Inflammatory macrophage (primary cell): ENCODE data around the gene ZNF101.

Experiments used
- DNase-seq, 2 donors: peaks; one replicate each; pipeline ENCODE4 v3.0.0-alpha.2; 2020 to 2022
- total RNA-seq, 18 experiments: gene quantifications; one replicate each; lab custom pipeline; 2026; ENCODE audit warnings: mixed read lengths in 6 of 18, inconsistent platforms in 2 of 18; lab: John Stamatoyannopoulos, UW

The ZNF101 gene
- 10.7 to 38.5 (median 24.3) reads per million in 18 experiments for total RNA-seq

- DNase-seq = peak; percentile 95 to 97
These were observed at the start of gene ZNF101 for GRCh38 chr19:19668230-19669012. Gene ZNF101, plus strand, starts transcription at chr19:19668839. Its CDS starts 125 bp downstream, at chr19:19668964.

GRCh38 chr19:19619181-19619848, 49.3 kb upstream of the ZNF101 start:
- peak; percentile 30 to 48 for DNase-seq

- DNase-seq = no peak
These were observed 48.8 kb upstream of the ZNF101 start for GRCh38 chr19:19619849-19620210.

GRCh38 chr19:19623383-19623782, 45.3 kb upstream of the ZNF101 start:
- DNase-seq = no peak

- no peak for DNase-seq
These were observed 44.5 kb upstream of the ZNF101 start for GRCh38 chr19:19624032-19624570.

GRCh38 chr19:19626516-19627472, 41.8 kb upstream of the ZNF101 start:
- DNase-seq = no peak

- peak; percentile 8 to 48 for DNase-seq
These were observed 40.8 kb upstream of the ZNF101 start, which contains the start of gene LPAR2 for GRCh38 chr19:19627621-19628500. Gene LPAR2, minus strand, starts transcription at chr19:19628220. Its CDS starts 945 bp downstream, at chr19:19627275.

GRCh38 chr19:19628501-19629134, 40.0 kb upstream of the ZNF101 start:
- DNase-seq = peak; percentile 58 to 83

- no peak for DNase-seq
These were observed 38.6 kb upstream of the ZNF101 start for GRCh38 chr19:19630062-19630414.

- no peak for DNase-seq
These were observed 38.2 kb upstream of the ZNF101 start for GRCh38 chr19:19630426-19630825.

GRCh38 chr19:19631346-19631745, 37.3 kb upstream of the ZNF101 start:
- no peak for DNase-seq

GRCh38 chr19:19632661-19633060, 36.0 kb upstream of the ZNF101 start:
- no peak for DNase-seq

GRCh38 chr19:19633711-19634515, 34.7 kb upstream of the ZNF101 start:
- DNase-seq = no peak

GRCh38 chr19:19634516-19635312, 33.9 kb upstream of the ZNF101 start:
- no peak for DNase-seq

- DNase-seq = no peak
These were observed 33.3 kb upstream of the ZNF101 start for GRCh38 chr19:19635313-19635702.

GRCh38 chr19:19636573-19637185, 32.0 kb upstream of the ZNF101 start:
- DNase-seq = no peak

GRCh38 chr19:19637186-19637522, 31.5 kb upstream of the ZNF101 start:
- no peak for DNase-seq

GRCh38 chr19:19637523-19638251, 31.0 kb upstream of the ZNF101 start:
- DNase-seq = no peak
